Jurkat, Clone E6-1 (cell line): ENCODE measurements around the gene LIMS2.

Experiments
- DNase-seq: peaks from one replicate; pipeline ENCODE4 v3.0.0-alpha.2; 2011; ENCODE audit warnings: low read depth, low spot score
- H3K4me3 ChIP-seq: 2 replicates; pipeline ENCODE4 v1.5.1; 2011; ENCODE audit warnings: mild to moderate bottlenecking, low read length, control low read depth, moderate library complexity

LIMS2 gene

GRCh38 chr2:127627740-127628571 lies 47.4 kb downstream of the LIMS2 start:
- DNase-seq = no peak
- no peak overlapping the region for H3K4me3 ChIP-seq

GRCh38 chr2:127626917-127627739 lies 48.2 kb downstream of the LIMS2 start:
- no peak for DNase-seq
- peak overlapping the region; percentile 92 for H3K4me3 ChIP-seq

- peak overlapping the region; percentile 92 for H3K4me3 ChIP-seq
- DNase-seq = peak; percentile 57
These were observed 49.2 kb downstream of the LIMS2 start for GRCh38 chr2:127626175-127626574.

GRCh38 chr2:127625572-127625951 lies 49.8 kb downstream of the LIMS2 start:
- DNase-seq = no peak
- H3K4me3 ChIP-seq = peak overlapping the region; percentile 92

GRCh38 chr2:127624756-127625571 lies 50.4 kb downstream of the LIMS2 start:
- peak overlapping the region; percentile 92 for H3K4me3 ChIP-seq
- DNase-seq = no peak

- no peak for DNase-seq
- H3K4me3 ChIP-seq = peak overlapping the region; percentile 92
These were observed 51.0 kb downstream of the LIMS2 start for GRCh38 chr2:127624320-127624755.

- peak; percentile 63 for DNase-seq
- peak overlapping the region; percentile 92 for H3K4me3 ChIP-seq
These were observed 51.7 kb downstream of the LIMS2 start for GRCh38 chr2:127623388-127624319.

- no peak for DNase-seq
- peak overlapping the region; percentile 92 for H3K4me3 ChIP-seq
These were observed 52.6 kb downstream of the LIMS2 start for GRCh38 chr2:127622561-127623387.

- peak overlapping the region; percentile 92 for H3K4me3 ChIP-seq
- no peak for DNase-seq
These were observed 53.3 kb downstream of the LIMS2 start for GRCh38 chr2:127621981-127622431.

GRCh38 chr2:127620866-127621265 lies 54.5 kb downstream of the LIMS2 start:
- DNase-seq = no peak
- peak overlapping the region; percentile 92 for H3K4me3 ChIP-seq

GRCh38 chr2:127619877-127620705 lies 55.2 kb downstream of the LIMS2 start:
- peak; percentile 89 for DNase-seq
- peak overlapping the region; percentile 92 for H3K4me3 ChIP-seq

GRCh38 chr2:127619203-127619590 lies 56.1 kb downstream of the LIMS2 start:
- no peak for DNase-seq
- H3K4me3 ChIP-seq = peak overlapping the region; percentile 92

GRCh38 chr2:127618551-127619202 lies 56.7 kb downstream of the LIMS2 start:
- no peak for DNase-seq
- no peak overlapping the region for H3K4me3 ChIP-seq

GRCh38 chr2:127615511-127616166 lies 59.7 kb downstream of the LIMS2 start:
- DNase-seq = peak; percentile 99
- peak overlapping the region; percentile 6; the same call in 1 of the 2 replicates for H3K4me3 ChIP-seq

GRCh38 chr2:127614731-127615130 lies 60.6 kb downstream of the LIMS2 start:
- peak overlapping the region; percentile 2 for H3K4me3 ChIP-seq

GRCh38 chr2:127614246-127614645 lies 61.1 kb downstream of the LIMS2 start:
- H3K4me3 ChIP-seq = no peak overlapping the region
- DNase-seq = no peak

More at GRCh38 chr2:127614731-127615130, 60.6 kb downstream of the LIMS2 start:
- no peak for DNase-seq
